Panc1 (cell line): ENCODE data around the gene C9orf152. TPM values are rescaled to one million over a fixed set of nuclear protein-coding genes. Genes with fewer than 3 reads are reported as not detected.

ENCODE experiments used
- ATAC-seq: fragments of 200-7000 bp; cut with Tn5 transposase; 2 replicates; pipeline ENCODE4 v1.9.1; 2020; ENCODE audit warnings: mild to moderate bottlenecking, moderate library complexity
- BruUV-seq: library from RNA; stranded (reverse); fragments of 400-500 nt; replicated peaks from 2 replicates; lab custom pipeline; 2021; lab: Mats Ljungman, UMichigan
- CTCF ChIA-PET: fragments of 300-600 bp; sonication (Branson Sonifier 250); formaldehyde crosslinking; loops from one replicate; lab custom pipeline; 2022; ENCODE audit warnings: antibody characterized with exemption; lab: Charles Lee
- POLR2A ChIA-PET: fragments of 300-600 bp; sonication (Branson Sonifier 250); formaldehyde crosslinking; loops from one replicate; lab custom pipeline; 2022; ENCODE audit warnings: antibody characterized with exemption; lab: Charles Lee
- DNase-seq: peaks from one replicate; pipeline ENCODE4 v3.0.0-alpha.2; 2010; ENCODE audit warnings: low read depth, low spot score
- H3K27ac ChIP-seq: 2 replicates; pipeline ENCODE4 v1.5.1; 2011; ENCODE audit warnings: mild to moderate bottlenecking, low read length, inconsistent platforms
- H3K27me3 ChIP-seq: fragments of 200-500 bp; sonication (Bioruptor generic); 2 replicates; pipeline ENCODE4 v1.6.0; 2014; ENCODE audit warnings: low read length, inconsistent platforms; ENCODE audit not compliant: control insufficient read depth, insufficient read depth
- H3K36me3 ChIP-seq: fragments of 200-500 bp; sonication (Bioruptor generic); 2 replicates; pipeline ENCODE4 v1.5.1; 2014; ENCODE audit warnings: inconsistent platforms, mild to moderate bottlenecking, low read length, moderate library complexity; ENCODE audit not compliant: control insufficient read depth, insufficient read depth
- H3K4me1 ChIP-seq: 2 replicates; pipeline ENCODE4 v1.5.1; 2011; ENCODE audit warnings: inconsistent platforms, mild to moderate bottlenecking, low read length, moderate library complexity; ENCODE audit not compliant: control insufficient read depth, insufficient read depth
- H3K4me3 ChIP-seq, 2 experiments: 2 replicates each; pipeline ENCODE4 v1.5.1; 2011 to 2012; ENCODE audit warnings: low read depth in 2 of 2, low read length in 2 of 2, mild to moderate bottlenecking in 2 of 2, inconsistent platforms in 1 of 2, moderate library complexity in 1 of 2
- H3K9me3 ChIP-seq: fragments of 200-500 bp; sonication (Bioruptor generic); 2 replicates; pipeline ENCODE4 v1.5.1; 2014; ENCODE audit warnings: low read depth, mild to moderate bottlenecking, inconsistent platforms, low read length, moderate library complexity; ENCODE audit not compliant: control insufficient read depth, insufficient read depth
- POLR2AphosphoS5 ChIP-seq: IDR thresholded peaks from 2 replicates; pipeline ENCODE4 v1.6.1; 2012; ENCODE audit warnings: mild to moderate bottlenecking, low read depth, low read length, moderate library complexity
- SIN3A ChIP-seq: IDR thresholded peaks from 2 replicates; pipeline ENCODE4 v1.6.1; 2012; ENCODE audit warnings: low read depth, mild to moderate bottlenecking, low read length, moderate library complexity, borderline replicate concordance; ENCODE audit not compliant: insufficient read depth
- TCF7L2 ChIP-seq: IDR thresholded peaks from 2 replicates; pipeline ENCODE4 v1.6.1; 2011; ENCODE audit warnings: mild to moderate bottlenecking, low read depth, low read length, inconsistent platforms
- in situ Hi-C: cut with HindIII; loops from 2 replicates; pipeline ENCODE4 v1.10.0; 2016; ENCODE audit warnings: low sequenced_read_pairs, low pct_unique_long_range_greater_than_20kb
- intact Hi-C: fragments of 100-400 bp; cut with micrococcal nuclease; formaldehyde crosslinking; loops from one replicate; pipeline ENCODE4 v1.10.0; 2022; ENCODE audit not compliant: unreplicated experiment
- total RNA-seq: library from RNA; stranded (reverse); gene quantifications from one replicate; pipeline ENCODE4 v1.2.1, GENCODE V29; 2021; ENCODE audit not compliant: unreplicated experiment
- TF ChIP-seq, protein P1 (sequence below), 2 experiments: IDR thresholded peaks; 2 replicates each; pipeline ENCODE4 v1.6.1; 2011 to 2012; ENCODE audit warnings: low read depth in 2 of 2, control low read depth in 1 of 2, low read length in 1 of 2, mild to moderate bottlenecking in 1 of 2, moderate library complexity in 1 of 2; ENCODE audit not compliant: insufficient read depth in 1 of 2
- TF ChIP-seq, protein P2 (sequence below): fragments of 450-650 bp; IDR thresholded peaks from 2 replicates; pipeline ENCODE4 v1.5.1; 2017; ENCODE audit warnings: mild to moderate bottlenecking

The C9orf152 gene
- total RNA-seq, 1 experiment from 2014 or later, result 0.10 TPM

DNA sequence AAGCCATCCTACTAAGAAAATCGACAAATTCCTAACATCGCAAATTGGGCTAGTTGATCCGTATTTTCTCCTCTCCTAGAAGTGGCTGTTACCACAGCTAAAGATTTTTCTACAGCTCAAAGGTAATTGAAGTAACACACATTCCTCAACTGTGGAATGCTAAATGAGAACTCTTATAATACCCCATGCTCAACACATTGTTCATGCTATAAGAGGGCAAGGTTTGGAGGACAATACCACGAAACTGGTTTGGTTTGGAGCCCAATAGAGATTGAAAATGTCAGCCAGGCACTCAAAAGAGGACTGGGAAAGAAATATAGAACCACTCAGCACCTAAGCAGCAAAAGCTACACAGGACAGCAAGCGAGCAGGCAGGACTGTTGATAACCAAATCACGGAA is 38.3 kb upstream of the C9orf152 start:
- intact Hi-C loops, result no loop called here
- Histone ChIP-seq H3K27ac (no peak overlapping the region), H3K36me3 (peaks cover 21% of the 10 kb centered on the region; the same call in 1 of the 2 replicates), H3K4me1 (no peaks in the 10 kb centered on the region), H3K27me3 (no peaks in the 10 kb centered on the region), H3K9me3 (no peaks in the 10 kb centered on the region), H3K4me3 (no peak overlapping the region)
- TF ChIP-seq, protein P1, sequence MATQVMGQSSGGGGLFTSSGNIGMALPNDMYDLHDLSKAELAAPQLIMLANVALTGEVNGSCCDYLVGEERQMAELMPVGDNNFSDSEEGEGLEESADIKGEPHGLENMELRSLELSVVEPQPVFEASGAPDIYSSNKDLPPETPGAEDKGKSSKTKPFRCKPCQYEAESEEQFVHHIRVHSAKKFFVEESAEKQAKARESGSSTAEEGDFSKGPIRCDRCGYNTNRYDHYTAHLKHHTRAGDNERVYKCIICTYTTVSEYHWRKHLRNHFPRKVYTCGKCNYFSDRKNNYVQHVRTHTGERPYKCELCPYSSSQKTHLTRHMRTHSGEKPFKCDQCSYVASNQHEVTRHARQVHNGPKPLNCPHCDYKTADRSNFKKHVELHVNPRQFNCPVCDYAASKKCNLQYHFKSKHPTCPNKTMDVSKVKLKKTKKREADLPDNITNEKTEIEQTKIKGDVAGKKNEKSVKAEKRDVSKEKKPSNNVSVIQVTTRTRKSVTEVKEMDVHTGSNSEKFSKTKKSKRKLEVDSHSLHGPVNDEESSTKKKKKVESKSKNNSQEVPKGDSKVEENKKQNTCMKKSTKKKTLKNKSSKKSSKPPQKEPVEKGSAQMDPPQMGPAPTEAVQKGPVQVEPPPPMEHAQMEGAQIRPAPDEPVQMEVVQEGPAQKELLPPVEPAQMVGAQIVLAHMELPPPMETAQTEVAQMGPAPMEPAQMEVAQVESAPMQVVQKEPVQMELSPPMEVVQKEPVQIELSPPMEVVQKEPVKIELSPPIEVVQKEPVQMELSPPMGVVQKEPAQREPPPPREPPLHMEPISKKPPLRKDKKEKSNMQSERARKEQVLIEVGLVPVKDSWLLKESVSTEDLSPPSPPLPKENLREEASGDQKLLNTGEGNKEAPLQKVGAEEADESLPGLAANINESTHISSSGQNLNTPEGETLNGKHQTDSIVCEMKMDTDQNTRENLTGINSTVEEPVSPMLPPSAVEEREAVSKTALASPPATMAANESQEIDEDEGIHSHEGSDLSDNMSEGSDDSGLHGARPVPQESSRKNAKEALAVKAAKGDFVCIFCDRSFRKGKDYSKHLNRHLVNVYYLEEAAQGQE (IDR thresholded peaks at IDR 0.05; ENCODE audit: insufficient read depth in 1 of 2, low read depth in 2 of 2, low read length in 1 of 2), result no peak
- ChIA-PET POLR2A (no interaction called here), CTCF (no interaction called here)
- DNase-seq (no peak), ATAC-seq (no peak)
- no TSS peak for BruUV-seq
- in situ Hi-C loops, result no loop called here

DNA sequence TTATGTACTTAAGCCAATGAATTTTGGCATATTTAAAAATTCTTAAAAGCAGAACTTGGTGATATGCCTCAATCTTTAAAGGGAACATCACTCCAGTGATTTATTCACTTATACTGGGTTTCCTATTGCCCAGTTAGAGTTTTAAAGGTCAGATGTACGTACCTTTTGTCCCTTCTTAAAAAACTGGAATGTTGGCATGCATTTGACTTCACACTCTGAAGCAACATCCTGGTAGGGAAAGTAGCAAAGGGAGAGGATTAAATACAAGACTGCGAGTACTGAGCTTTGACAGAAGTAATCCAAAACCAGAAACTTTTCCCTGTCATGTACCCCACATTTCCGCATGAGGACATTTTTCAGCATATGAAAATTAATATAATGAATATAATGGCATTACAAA is 36.7 kb upstream of the C9orf152 start:
- H3K4me3 ChIP-seq, result no peak overlapping the region
- intact Hi-C loops (no loop called here), in situ Hi-C loops (no loop called here)
- no peaks in the 10 kb centered on the region for H3K9me3 ChIP-seq
- DNase-seq (no peak), ATAC-seq (no peak)
- POLR2A ChIA-PET, result no interaction called here
- no peak overlapping the region for H3K27ac ChIP-seq
- no peaks in the 10 kb centered on the region for H3K27me3 ChIP-seq
- CTCF ChIA-PET, result no interaction called here
- H3K4me1 ChIP-seq, result no peaks in the 10 kb centered on the region
- peaks cover 18% of the 10 kb centered on the region; the same call in 1 of the 2 replicates for H3K36me3 ChIP-seq
- no TSS peak for BruUV-seq
- TF ChIP-seq SIN3A, result no peak
- TF ChIP-seq, protein P1 (IDR thresholded peaks at IDR 0.05; ENCODE audit: insufficient read depth in 1 of 2, low read depth in 2 of 2, low read length in 1 of 2), result no peak
- no peak for TF ChIP-seq POLR2AphosphoS5
- TF ChIP-seq TCF7L2, result no peak
- TF ChIP-seq, protein P2, sequence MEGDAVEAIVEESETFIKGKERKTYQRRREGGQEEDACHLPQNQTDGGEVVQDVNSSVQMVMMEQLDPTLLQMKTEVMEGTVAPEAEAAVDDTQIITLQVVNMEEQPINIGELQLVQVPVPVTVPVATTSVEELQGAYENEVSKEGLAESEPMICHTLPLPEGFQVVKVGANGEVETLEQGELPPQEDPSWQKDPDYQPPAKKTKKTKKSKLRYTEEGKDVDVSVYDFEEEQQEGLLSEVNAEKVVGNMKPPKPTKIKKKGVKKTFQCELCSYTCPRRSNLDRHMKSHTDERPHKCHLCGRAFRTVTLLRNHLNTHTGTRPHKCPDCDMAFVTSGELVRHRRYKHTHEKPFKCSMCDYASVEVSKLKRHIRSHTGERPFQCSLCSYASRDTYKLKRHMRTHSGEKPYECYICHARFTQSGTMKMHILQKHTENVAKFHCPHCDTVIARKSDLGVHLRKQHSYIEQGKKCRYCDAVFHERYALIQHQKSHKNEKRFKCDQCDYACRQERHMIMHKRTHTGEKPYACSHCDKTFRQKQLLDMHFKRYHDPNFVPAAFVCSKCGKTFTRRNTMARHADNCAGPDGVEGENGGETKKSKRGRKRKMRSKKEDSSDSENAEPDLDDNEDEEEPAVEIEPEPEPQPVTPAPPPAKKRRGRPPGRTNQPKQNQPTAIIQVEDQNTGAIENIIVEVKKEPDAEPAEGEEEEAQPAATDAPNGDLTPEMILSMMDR, result no peak
